ENCODE measurements around the gene NBPF26.
"Not testable (repeated sequence)": the region's sequence is repeated elsewhere in the genome, so short reads cannot be mapped to it uniquely, and the experiment has no call there.

NBPF26 gene

GRCh38 chr1:120844186-120844944 is 120.6 kb downstream of the NBPF26 start:
- DNase-seq (ENCODE audit: low read depth), result not testable (repeated sequence)
- peak overlapping the region; percentile 62 for H3K4me3 ChIP-seq (ENCODE audit: low read depth, low read length)
- TF ChIP-seq CTCF (IDR thresholded peaks at IDR 0.05; ENCODE audit: low read depth, low read length, missing control alignments), result peak; percentile 16

- DNase-seq (ENCODE audit: low read depth), result not testable (repeated sequence)
Measured at GRCh38 chr1:120844945-120845330, 121.2 kb downstream of the NBPF26 start.

GRCh38 chr1:120849400-120850286 is 125.9 kb downstream of the NBPF26 start:
- not testable (repeated sequence) for DNase-seq (ENCODE audit: low read depth); H3K4me3 ChIP-seq (ENCODE audit: low read depth, low read length)

More at GRCh38 chr1:120844945-120845330, 121.2 kb downstream of the NBPF26 start:
- not testable (repeated sequence) for H3K4me3 ChIP-seq (ENCODE audit: low read depth, low read length)

GRCh38 chr1:120850287-120850536 is 126.5 kb downstream of the NBPF26 start:
- not testable (repeated sequence) for H3K4me3 ChIP-seq (ENCODE audit: low read depth, low read length)
- peak; percentile 41 for DNase-seq (ENCODE audit: low read depth)

GRCh38 chr1:120850537-120851421 is 127.0 kb downstream of the NBPF26 start:
- peak overlapping the region; percentile 31 for H3K4me3 ChIP-seq (ENCODE audit: low read depth, low read length)
- DNase-seq (ENCODE audit: low read depth), result peak; percentile 94

GRCh38 chr1:120858144-120858543 is 134.4 kb downstream of the NBPF26 start:
- H3K4me3 ChIP-seq (ENCODE audit: low read depth, low read length); DNase-seq (ENCODE audit: low read depth): not testable (repeated sequence)

GRCh38 chr1:120859615-120860234 is 136.0 kb downstream of the NBPF26 start:
- not testable (repeated sequence) for DNase-seq (ENCODE audit: low read depth); H3K4me3 ChIP-seq (ENCODE audit: low read depth, low read length)

- not testable (repeated sequence) for H3K4me3 ChIP-seq (ENCODE audit: low read depth, low read length); DNase-seq (ENCODE audit: low read depth)
Measured at GRCh38 chr1:120878206-120878605, 154.5 kb downstream of the NBPF26 start.

- not testable (repeated sequence) for DNase-seq (ENCODE audit: low read depth); H3K4me3 ChIP-seq (ENCODE audit: low read depth, low read length)
Measured at GRCh38 chr1:120880056-120880455, 156.3 kb downstream of the NBPF26 start.

- H3K4me3 ChIP-seq (ENCODE audit: low read depth, low read length); DNase-seq (ENCODE audit: low read depth): not testable (repeated sequence)
Measured at GRCh38 chr1:120881934-120882333, 158.2 kb downstream of the NBPF26 start.

Measured in GM12864 (cell line).